A673 (cell line): Measurements from ENCODE around the gene LINC00305. TPM values are rescaled to one million over a fixed set of nuclear protein-coding genes. Genes with fewer than 3 reads are reported as not detected.

Source experiments
- BruUV-seq: library from RNA; stranded (reverse); fragments of 400-500 nt; replicated peaks from 2 replicates; lab custom pipeline; 2021; lab: Mats Ljungman, UMichigan
- CTCF ChIA-PET: fragments of 300-600 bp; sonication (Branson Sonifier 250); formaldehyde crosslinking; loops from one replicate; lab custom pipeline; 2022; ENCODE audit warnings: antibody characterized with exemption; lab: Charles Lee
- POLR2A ChIA-PET: fragments of 300-600 bp; sonication (Branson Sonifier 250); formaldehyde crosslinking; loops from one replicate; lab custom pipeline; 2022; ENCODE audit warnings: antibody characterized with exemption; ENCODE audit not compliant: low non-redundant PET; lab: Charles Lee
- DNase-seq: peaks from one replicate; pipeline ENCODE4 v3.0.0-alpha.2; 2015; ENCODE audit warnings: low spot score
- H3K27ac ChIP-seq: fragments of 200-600 bp; sonication (generic); 2 replicates; pipeline ENCODE4 v1.5.1; 2016; ENCODE audit warnings: mixed run types, low read depth, mild to moderate bottlenecking, mixed read lengths, antibody characterized with exemption, low read length; ENCODE audit not compliant: poor library complexity, severe bottlenecking
- H3K27me3 ChIP-seq: fragments of 200-600 bp; sonication (generic); replicated peaks from 2 replicates; pipeline ENCODE4 v1.6.1; 2017; ENCODE audit warnings: mixed run types, low read depth, mild to moderate bottlenecking, mixed read lengths, antibody characterized with exemption, low read length; ENCODE audit not compliant: insufficient read depth, poor library complexity
- H3K36me3 ChIP-seq: fragments of 200-600 bp; sonication (generic); 2 replicates; pipeline ENCODE4 v1.6.1; 2016; ENCODE audit warnings: mixed run types, mild to moderate bottlenecking, mixed read lengths, antibody characterized with exemption, low read length; ENCODE audit not compliant: insufficient read depth, poor library complexity, severe bottlenecking
- H3K4me1 ChIP-seq: fragments of 200-600 bp; sonication (generic); 2 replicates; pipeline ENCODE4 v1.6.1; 2017; ENCODE audit warnings: mixed run types, mild to moderate bottlenecking, mixed read lengths, antibody characterized with exemption, low read length; ENCODE audit not compliant: insufficient read depth, poor library complexity, severe bottlenecking
- H3K4me3 ChIP-seq: fragments of 200-600 bp; sonication (generic); 2 replicates; pipeline ENCODE4 v1.5.1; 2016; ENCODE audit warnings: low read depth, mixed run types, mild to moderate bottlenecking, mixed read lengths, low read length; ENCODE audit not compliant: poor library complexity, severe bottlenecking
- H3K9me3 ChIP-seq: fragments of 200-600 bp; sonication (generic); 2 replicates; pipeline ENCODE4 v1.6.1; 2016; ENCODE audit warnings: mixed run types, low read depth, mild to moderate bottlenecking, mixed read lengths, antibody characterized with exemption, low read length; ENCODE audit not compliant: poor library complexity, severe bottlenecking
- EZH2 ChIP-seq: fragments of 200-600 bp; sonication (generic); IDR thresholded peaks from 2 replicates; pipeline ENCODE4 v1.6.1; 2017; ENCODE audit warnings: borderline replicate concordance, low read depth, mild to moderate bottlenecking, mixed read lengths, antibody characterized with exemption, low read length; ENCODE audit not compliant: poor library complexity, severe bottlenecking
- intact Hi-C: fragments of 100-400 bp; cut with micrococcal nuclease; formaldehyde crosslinking; loops from one replicate; pipeline ENCODE4 v1.10.0; 2022; ENCODE audit not compliant: unreplicated experiment
- total RNA-seq: library from RNA; stranded (reverse); gene quantifications from 2 replicates; pipeline ENCODE4 v1.2.3, GENCODE V29; 2021
- TF ChIP-seq, protein P1 (sequence below): fragments of 300-800, 200-600 bp; sonication (generic); conservative IDR thresholded peaks from 2 replicates; pipeline ENCODE4 v1.5.1; 2017; ENCODE audit warnings: low read depth, mild to moderate bottlenecking, antibody characterized with exemption, low read length, moderate library complexity, mixed read lengths

The LINC00305 gene
- total RNA-seq, 1 experiment from 2014 or later = not detected

DNA sequence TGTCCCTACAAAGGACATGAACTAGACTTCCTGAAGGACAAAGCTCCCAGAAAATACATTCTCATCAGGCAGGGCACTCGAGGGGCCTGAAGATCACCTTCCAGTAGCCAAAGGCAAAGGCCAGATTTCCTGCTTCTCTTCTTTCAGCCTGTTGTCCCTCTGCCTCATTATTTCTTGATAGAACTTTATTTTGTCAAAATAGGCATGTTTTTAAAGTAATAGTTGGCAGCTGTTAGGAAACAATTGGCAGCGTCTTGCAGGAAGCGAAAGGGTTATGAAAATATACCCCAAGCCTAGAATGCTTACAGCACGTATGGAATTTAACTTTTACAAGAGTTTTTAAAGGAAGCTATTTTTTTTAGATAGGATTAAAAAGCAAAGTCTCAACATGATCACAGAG, 74.9 kb downstream of the LINC00305 start:
- BruUV-seq = no TSS peak
- TF ChIP-seq, protein P1, sequence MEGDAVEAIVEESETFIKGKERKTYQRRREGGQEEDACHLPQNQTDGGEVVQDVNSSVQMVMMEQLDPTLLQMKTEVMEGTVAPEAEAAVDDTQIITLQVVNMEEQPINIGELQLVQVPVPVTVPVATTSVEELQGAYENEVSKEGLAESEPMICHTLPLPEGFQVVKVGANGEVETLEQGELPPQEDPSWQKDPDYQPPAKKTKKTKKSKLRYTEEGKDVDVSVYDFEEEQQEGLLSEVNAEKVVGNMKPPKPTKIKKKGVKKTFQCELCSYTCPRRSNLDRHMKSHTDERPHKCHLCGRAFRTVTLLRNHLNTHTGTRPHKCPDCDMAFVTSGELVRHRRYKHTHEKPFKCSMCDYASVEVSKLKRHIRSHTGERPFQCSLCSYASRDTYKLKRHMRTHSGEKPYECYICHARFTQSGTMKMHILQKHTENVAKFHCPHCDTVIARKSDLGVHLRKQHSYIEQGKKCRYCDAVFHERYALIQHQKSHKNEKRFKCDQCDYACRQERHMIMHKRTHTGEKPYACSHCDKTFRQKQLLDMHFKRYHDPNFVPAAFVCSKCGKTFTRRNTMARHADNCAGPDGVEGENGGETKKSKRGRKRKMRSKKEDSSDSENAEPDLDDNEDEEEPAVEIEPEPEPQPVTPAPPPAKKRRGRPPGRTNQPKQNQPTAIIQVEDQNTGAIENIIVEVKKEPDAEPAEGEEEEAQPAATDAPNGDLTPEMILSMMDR = no peak
- TF ChIP-seq EZH2 = no peak
- intact Hi-C loops = no loop called here
- DNase-seq = no peak
- no peaks in the 10 kb centered on the region for H3K9me3 ChIP-seq
- no peak overlapping the region for H3K4me3 ChIP-seq
- H3K27me3 ChIP-seq = no peaks in the 10 kb centered on the region
- H3K4me1 ChIP-seq = no peaks in the 10 kb centered on the region
- no peak overlapping the region for H3K27ac ChIP-seq
- ChIA-PET POLR2A (no interaction called here), CTCF (no interaction called here)
- H3K36me3 ChIP-seq = no peaks in the 10 kb centered on the region

GRCh38 chr18:64055019-64055418, 93.9 kb downstream of the LINC00305 start:
- H3K27ac ChIP-seq = no peak overlapping the region
- ChIA-PET CTCF (no interaction called here), POLR2A (no interaction called here)
- no peak overlapping the region for H3K4me3 ChIP-seq
- TF ChIP-seq EZH2 = no peak
- TF ChIP-seq, protein P1 = no peak
- H3K4me1 ChIP-seq = no peaks in the 10 kb centered on the region
- no peak for DNase-seq
- H3K36me3 ChIP-seq = no peaks in the 10 kb centered on the region
- BruUV-seq = no TSS peak
- intact Hi-C loops = no loop called here
- H3K9me3 ChIP-seq = no peaks in the 10 kb centered on the region
- H3K27me3 ChIP-seq = no peaks in the 10 kb centered on the region

DNA sequence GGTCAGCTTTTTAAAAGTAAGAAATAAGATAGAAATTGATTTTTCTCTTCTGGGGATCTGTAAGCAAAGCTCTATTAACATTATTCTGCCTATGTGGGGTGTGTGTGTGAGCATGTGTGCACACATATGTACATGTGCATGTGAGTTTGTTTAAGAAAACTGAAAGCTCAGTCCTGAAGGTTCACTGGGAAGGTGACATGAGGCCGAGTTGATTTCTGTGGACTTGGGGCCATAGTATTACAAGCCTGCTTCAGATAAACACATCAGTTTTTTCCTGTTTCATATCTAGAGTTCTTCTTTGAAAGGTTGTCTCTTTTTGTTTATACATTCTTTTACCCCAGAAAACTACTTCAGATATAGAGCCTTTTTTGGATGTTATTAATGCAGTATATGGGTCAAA, 95.6 kb downstream of the LINC00305 start:
- ChIA-PET POLR2A (no interaction called here), CTCF (no interaction called here)
- Histone ChIP-seq H3K36me3 (no peaks in the 10 kb centered on the region), H3K4me1 (no peaks in the 10 kb centered on the region), H3K27ac (no peak overlapping the region), H3K9me3 (no peaks in the 10 kb centered on the region), H3K27me3 (no peaks in the 10 kb centered on the region), H3K4me3 (no peak overlapping the region)
- BruUV-seq = no TSS peak
- TF ChIP-seq, protein P1 = no peak
- no peak for TF ChIP-seq EZH2
- intact Hi-C loops = no loop called here
- DNase-seq = no peak
